Measurements from ENCODE around the gene HELZ. TPM values are rescaled to one million over a fixed set of nuclear protein-coding genes. Genes with fewer than 3 reads are reported as not detected.

HELZ gene
- total RNA-seq, 1 experiment from 2014 or later: 40.5 TPM

DNA sequence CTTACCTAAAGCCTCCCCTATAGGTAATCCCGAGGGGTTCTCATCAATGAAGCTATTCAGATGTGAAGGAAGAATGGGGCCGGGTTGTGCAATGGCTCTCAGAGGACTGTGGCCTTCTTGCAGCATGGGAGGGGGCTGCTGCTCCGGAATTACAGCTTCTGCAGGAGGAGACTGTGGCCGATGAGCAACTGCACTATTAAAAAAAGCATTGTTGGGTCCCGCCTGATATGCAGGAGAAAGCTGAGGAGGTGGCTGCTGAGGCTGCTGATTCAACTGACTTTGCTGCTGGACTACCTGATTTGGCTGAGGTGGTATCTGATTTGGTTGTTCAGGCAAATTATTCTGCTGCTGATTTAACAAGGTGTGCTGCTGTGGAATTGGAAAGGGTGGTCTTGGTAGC lies 135.9 kb downstream of the HELZ start:
- Histone ChIP-seq H3K36me3 (ENCODE audit: control insufficient read depth in 1 of 2, insufficient read depth in 2 of 2, low read length in 2 of 2) (peaks cover 23 to 26% of the 10 kb centered on the region in 2 experiments), H3K4me1 (ENCODE audit: control insufficient read depth in 1 of 2, insufficient read depth in 2 of 2, low read length in 2 of 2) (no peaks in the 10 kb centered on the region), H3K9me2 (ENCODE audit: insufficient read depth) (no peaks in the 10 kb centered on the region), H4K20me1 (ENCODE audit: insufficient read depth) (no peaks in the 10 kb centered on the region), H3K9me3 (ENCODE audit: control insufficient read depth in 1 of 2, insufficient read depth in 1 of 2, low read depth in 1 of 2, low read length in 2 of 2) (no peaks in the 10 kb centered on the region), H2AFZ (ENCODE audit: low read depth, low read length, poor library complexity, severe bottlenecking) (no peak overlapping the region), H3K27ac (ENCODE audit: low read depth, low read length) (no peak overlapping the region), H3K4me2 (ENCODE audit: low read length) (no peak overlapping the region), H3K4me3 (replicated peaks in 1 of 2; ENCODE audit: low read depth in 1 of 2, low read length in 2 of 2) (no peak overlapping the region), H3K27me3 (ENCODE audit: insufficient read depth, low read length) (no peaks in the 10 kb centered on the region), H3K79me2 (ENCODE audit: insufficient read depth, low read length) (no peaks in the 10 kb centered on the region), H3K9ac (ENCODE audit: low read length) (no peak overlapping the region)
- BruUV-seq (replicated peaks): no TSS peak
- TF ChIP-seq, protein P1, sequence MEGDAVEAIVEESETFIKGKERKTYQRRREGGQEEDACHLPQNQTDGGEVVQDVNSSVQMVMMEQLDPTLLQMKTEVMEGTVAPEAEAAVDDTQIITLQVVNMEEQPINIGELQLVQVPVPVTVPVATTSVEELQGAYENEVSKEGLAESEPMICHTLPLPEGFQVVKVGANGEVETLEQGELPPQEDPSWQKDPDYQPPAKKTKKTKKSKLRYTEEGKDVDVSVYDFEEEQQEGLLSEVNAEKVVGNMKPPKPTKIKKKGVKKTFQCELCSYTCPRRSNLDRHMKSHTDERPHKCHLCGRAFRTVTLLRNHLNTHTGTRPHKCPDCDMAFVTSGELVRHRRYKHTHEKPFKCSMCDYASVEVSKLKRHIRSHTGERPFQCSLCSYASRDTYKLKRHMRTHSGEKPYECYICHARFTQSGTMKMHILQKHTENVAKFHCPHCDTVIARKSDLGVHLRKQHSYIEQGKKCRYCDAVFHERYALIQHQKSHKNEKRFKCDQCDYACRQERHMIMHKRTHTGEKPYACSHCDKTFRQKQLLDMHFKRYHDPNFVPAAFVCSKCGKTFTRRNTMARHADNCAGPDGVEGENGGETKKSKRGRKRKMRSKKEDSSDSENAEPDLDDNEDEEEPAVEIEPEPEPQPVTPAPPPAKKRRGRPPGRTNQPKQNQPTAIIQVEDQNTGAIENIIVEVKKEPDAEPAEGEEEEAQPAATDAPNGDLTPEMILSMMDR (IDR thresholded peaks at IDR 0.05 in 2 of 3, conservative IDR thresholded peaks at IDR 0.05 in 1 of 3; ENCODE audit: borderline replicate concordance in 1 of 3, insufficient read depth in 1 of 3, low read depth in 2 of 3, low read length in 2 of 3): no peak
- TF ChIP-seq EGR1 (IDR thresholded peaks at IDR 0.05; ENCODE audit: low read depth): no peak
- TF ChIP-seq, protein P2, sequence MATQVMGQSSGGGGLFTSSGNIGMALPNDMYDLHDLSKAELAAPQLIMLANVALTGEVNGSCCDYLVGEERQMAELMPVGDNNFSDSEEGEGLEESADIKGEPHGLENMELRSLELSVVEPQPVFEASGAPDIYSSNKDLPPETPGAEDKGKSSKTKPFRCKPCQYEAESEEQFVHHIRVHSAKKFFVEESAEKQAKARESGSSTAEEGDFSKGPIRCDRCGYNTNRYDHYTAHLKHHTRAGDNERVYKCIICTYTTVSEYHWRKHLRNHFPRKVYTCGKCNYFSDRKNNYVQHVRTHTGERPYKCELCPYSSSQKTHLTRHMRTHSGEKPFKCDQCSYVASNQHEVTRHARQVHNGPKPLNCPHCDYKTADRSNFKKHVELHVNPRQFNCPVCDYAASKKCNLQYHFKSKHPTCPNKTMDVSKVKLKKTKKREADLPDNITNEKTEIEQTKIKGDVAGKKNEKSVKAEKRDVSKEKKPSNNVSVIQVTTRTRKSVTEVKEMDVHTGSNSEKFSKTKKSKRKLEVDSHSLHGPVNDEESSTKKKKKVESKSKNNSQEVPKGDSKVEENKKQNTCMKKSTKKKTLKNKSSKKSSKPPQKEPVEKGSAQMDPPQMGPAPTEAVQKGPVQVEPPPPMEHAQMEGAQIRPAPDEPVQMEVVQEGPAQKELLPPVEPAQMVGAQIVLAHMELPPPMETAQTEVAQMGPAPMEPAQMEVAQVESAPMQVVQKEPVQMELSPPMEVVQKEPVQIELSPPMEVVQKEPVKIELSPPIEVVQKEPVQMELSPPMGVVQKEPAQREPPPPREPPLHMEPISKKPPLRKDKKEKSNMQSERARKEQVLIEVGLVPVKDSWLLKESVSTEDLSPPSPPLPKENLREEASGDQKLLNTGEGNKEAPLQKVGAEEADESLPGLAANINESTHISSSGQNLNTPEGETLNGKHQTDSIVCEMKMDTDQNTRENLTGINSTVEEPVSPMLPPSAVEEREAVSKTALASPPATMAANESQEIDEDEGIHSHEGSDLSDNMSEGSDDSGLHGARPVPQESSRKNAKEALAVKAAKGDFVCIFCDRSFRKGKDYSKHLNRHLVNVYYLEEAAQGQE (IDR thresholded peaks at IDR 0.05; ENCODE audit: low read depth): no peak
- no peak for TF ChIP-seq SIN3A (IDR thresholded peaks at IDR 0.05; ENCODE audit: low read depth)
- TF ChIP-seq POLR2AphosphoS5 (IDR thresholded peaks at IDR 0.05; ENCODE audit: low read depth, low read length): no peak
- TF ChIP-seq CBX3 (IDR thresholded peaks at IDR 0.05; ENCODE audit: low read depth): no peak
- TF ChIP-seq ELF1 (IDR thresholded peaks at IDR 0.05; ENCODE audit: borderline replicate concordance, low read depth): no peak
- TF ChIP-seq RAD21 (IDR thresholded peaks at IDR 0.05; ENCODE audit: low read depth): no peak
- no peak for TF ChIP-seq ZFX (IDR thresholded peaks at IDR 0.05)
- TF ChIP-seq, protein P3, sequence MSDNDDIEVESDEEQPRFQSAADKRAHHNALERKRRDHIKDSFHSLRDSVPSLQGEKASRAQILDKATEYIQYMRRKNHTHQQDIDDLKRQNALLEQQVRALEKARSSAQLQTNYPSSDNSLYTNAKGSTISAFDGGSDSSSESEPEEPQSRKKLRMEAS (IDR thresholded peaks at IDR 0.05): no peak
- TF ChIP-seq JUND (IDR thresholded peaks at IDR 0.05): no peak
- TF ChIP-seq TCF7L2 (IDR thresholded peaks at IDR 0.05; ENCODE audit: borderline replicate concordance, extremely low read depth, insufficient read depth, insufficient read length): no peak
- TF ChIP-seq ZNF274 (IDR thresholded peaks at IDR 0.05; ENCODE audit: low read depth, low read length): no peak
- no peak for TF ChIP-seq SP1 (IDR thresholded peaks at IDR 0.05; ENCODE audit: low read depth)
- TF ChIP-seq POLR2A (IDR thresholded peaks at IDR 0.05; ENCODE audit: borderline replicate concordance, extremely low read depth, insufficient read depth, insufficient read length): no peak
- TF ChIP-seq, protein P4, sequence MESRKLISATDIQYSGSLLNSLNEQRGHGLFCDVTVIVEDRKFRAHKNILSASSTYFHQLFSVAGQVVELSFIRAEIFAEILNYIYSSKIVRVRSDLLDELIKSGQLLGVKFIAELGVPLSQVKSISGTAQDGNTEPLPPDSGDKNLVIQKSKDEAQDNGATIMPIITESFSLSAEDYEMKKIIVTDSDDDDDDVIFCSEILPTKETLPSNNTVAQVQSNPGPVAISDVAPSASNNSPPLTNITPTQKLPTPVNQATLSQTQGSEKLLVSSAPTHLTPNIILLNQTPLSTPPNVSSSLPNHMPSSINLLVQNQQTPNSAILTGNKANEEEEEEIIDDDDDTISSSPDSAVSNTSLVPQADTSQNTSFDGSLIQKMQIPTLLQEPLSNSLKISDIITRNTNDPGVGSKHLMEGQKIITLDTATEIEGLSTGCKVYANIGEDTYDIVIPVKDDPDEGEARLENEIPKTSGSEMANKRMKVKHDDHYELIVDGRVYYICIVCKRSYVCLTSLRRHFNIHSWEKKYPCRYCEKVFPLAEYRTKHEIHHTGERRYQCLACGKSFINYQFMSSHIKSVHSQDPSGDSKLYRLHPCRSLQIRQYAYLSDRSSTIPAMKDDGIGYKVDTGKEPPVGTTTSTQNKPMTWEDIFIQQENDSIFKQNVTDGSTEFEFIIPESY (IDR thresholded peaks at IDR 0.05; ENCODE audit: extremely low read depth, insufficient replicate concordance, low read length): no peak
- TF ChIP-seq SRF (IDR thresholded peaks at IDR 0.05; ENCODE audit: low read depth): no peak
- TF ChIP-seq, protein P5, sequence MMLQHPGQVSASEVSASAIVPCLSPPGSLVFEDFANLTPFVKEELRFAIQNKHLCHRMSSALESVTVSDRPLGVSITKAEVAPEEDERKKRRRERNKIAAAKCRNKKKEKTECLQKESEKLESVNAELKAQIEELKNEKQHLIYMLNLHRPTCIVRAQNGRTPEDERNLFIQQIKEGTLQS (IDR thresholded peaks at IDR 0.05): no peak
- no peak for TF ChIP-seq YY1 (IDR thresholded peaks at IDR 0.05; ENCODE audit: extremely low read depth, insufficient replicate concordance, low read depth, low read length)
- TF ChIP-seq CEBPB (IDR thresholded peaks at IDR 0.05; ENCODE audit: low read depth): no peak
- CTCF ChIA-PET: no interaction called here
- no peak for ATAC-seq
- RAD21 ChIA-PET (ENCODE audit: low non-redundant PET in 1 of 2, low total read pairs in 2 of 2, uncharacterized antibody in 2 of 2, unreplicated experiment in 2 of 2): no interaction called here
- DNase-seq (ENCODE audit: low read depth, low spot score): no peak
- intact Hi-C loops (cut with micrococcal nuclease): no loop called here
- POLR2A ChIA-PET: no interaction called here
